ENCODE results near the gene ROMO1. TPM values are rescaled to one million over a fixed set of nuclear protein-coding genes. Genes with fewer than 3 reads are reported as not detected.
"Not testable (repeated sequence)": the region's sequence is repeated elsewhere in the genome, so short reads cannot be mapped to it uniquely, and the experiment has no call there.

Gene ROMO1
- total RNA-seq, 2 donors from 2014 or later = 249 to 320 TPM

DNA sequence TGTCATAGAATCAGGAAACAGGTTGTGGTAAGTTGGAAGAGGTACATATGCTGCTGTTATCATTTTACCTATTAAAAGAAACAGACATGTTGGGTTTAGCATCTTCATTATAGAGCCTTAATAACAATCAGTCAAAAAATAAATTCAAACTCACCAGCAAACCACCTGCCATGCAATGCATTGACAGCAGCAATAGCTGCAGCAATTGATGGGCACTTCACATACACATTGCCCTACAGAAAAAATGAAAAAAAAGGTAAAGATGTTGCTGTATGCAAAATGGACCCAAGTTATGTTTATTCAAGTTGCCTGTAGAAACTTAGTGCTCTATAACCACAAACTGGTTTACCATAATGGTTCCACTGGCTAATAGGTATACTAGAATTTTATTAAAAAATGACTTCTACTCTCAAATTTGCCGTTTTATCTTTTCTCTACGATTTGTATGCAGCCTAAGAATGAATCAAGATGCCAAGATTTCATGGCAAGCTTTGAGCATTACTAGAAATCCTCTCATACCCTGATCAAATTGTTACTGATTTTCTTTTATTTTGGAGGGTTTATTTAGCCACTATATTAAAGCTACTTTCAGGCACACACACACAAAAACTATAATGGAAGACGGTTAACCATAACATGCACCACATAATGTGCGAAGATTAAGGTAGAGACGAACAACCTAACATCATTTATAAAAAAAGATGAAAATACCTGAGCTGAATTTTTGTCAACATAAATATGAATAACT, 5.5 kb downstream of the ROMO1 start:
- Histone ChIP-seq H3K36me3 (peaks cover 4 to 16% of the 10 kb centered on the region in 2 donors), H3K9me3 (no peaks in the 10 kb centered on the region)
- no peak for DNase-seq (ENCODE audit: low spot score)

DNA sequence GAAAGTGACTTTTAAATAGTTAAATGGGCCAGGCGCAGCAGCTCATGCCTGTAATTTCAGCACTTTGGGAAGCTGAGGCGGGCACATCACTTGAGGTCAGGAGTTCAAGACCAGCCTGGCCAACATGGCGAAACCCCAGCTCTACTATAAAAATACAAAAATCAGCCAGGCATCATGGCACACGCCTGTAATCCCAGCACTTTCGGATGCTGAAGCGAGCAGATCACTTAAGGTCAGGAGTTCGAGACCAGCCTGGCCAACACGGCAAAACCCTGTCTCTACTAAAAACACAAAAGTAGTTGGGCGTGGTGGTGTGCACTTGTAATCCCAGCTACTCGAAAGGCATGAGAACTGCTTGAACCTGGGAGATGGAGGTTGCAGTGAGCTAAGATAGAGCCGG, 6.7 kb downstream of the ROMO1 start:
- intact Hi-C loops (cut with DNase I); H3K4me1 ChIP-seq (replicated peaks); H3K27me3 ChIP-seq (replicated peaks; ENCODE audit: insufficient read depth); H3K4me3 ChIP-seq; H3K27ac ChIP-seq; DNase-seq (ENCODE audit: low spot score); H3K9me3 ChIP-seq: not testable (repeated sequence)
- 89% methylated on average over 11 of the region's 11 CpGs for WGBS
- peaks cover 4 to 20% of the 10 kb centered on the region in 2 donors for H3K36me3 ChIP-seq

More for the DNA sequence above, 5.5 kb downstream of the ROMO1 start:
- intact Hi-C loops (cut with DNase I) = no loop called here
- H3K4me3 ChIP-seq = no peak overlapping the region
- no peaks in the 10 kb centered on the region for H3K4me1 ChIP-seq (replicated peaks)
- WGBS = 87% methylated on average over 5 of the region's 5 CpGs
- no peaks in the 10 kb centered on the region for H3K27me3 ChIP-seq (replicated peaks; ENCODE audit: insufficient read depth)
- H3K27ac ChIP-seq = no peak overlapping the region
- TF ChIP-seq, protein P1, sequence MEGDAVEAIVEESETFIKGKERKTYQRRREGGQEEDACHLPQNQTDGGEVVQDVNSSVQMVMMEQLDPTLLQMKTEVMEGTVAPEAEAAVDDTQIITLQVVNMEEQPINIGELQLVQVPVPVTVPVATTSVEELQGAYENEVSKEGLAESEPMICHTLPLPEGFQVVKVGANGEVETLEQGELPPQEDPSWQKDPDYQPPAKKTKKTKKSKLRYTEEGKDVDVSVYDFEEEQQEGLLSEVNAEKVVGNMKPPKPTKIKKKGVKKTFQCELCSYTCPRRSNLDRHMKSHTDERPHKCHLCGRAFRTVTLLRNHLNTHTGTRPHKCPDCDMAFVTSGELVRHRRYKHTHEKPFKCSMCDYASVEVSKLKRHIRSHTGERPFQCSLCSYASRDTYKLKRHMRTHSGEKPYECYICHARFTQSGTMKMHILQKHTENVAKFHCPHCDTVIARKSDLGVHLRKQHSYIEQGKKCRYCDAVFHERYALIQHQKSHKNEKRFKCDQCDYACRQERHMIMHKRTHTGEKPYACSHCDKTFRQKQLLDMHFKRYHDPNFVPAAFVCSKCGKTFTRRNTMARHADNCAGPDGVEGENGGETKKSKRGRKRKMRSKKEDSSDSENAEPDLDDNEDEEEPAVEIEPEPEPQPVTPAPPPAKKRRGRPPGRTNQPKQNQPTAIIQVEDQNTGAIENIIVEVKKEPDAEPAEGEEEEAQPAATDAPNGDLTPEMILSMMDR (IDR thresholded peaks at IDR 0.05) = no peak
- no peak for TF ChIP-seq POLR2A (IDR thresholded peaks at IDR 0.05)
- TF ChIP-seq POLR2AphosphoS5 (IDR thresholded peaks at IDR 0.05) = no peak

DNA sequence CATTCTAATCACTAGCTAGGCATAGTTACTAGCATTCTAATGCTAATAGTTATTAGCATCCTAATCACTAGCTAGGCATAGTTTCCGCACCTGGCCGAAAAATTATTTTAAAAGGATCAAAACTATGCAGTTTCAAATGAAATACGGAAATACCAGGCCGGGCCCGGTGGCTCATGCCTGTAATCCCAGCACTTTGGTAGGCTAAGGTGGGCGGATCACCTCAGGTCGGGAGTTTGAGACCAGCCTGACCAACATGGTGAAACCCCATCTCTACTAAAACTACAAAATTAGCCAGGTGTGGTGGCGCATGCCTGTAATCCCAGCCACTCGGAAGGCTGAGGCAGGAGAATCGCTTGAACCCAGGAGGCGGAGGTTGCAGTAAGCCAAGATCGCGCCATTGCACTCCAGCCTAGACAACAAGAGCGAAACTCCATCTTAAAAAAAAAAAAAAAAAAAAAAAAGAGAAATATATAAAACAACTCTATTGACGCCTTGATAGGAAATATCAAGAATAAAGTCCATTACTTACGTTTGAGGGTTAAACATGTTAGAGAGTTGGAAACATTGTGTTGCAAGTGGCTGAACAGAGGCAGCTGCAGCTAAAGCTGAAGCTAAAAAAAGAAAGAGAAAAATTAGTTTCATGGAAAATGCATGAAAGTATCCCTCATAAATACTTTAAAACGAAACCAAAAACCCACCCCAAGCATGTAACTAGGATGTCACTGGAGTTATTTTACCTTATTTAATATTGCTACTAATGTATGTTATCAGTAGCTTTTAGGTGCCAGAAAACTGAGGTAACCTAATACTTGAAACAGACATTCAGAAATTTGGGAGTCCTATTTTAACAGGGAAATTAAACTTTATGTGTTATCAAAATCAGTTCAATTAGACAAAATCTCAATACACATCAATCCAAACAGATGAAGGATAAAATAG, 7.7 kb downstream of the ROMO1 start:
- WGBS = 91% methylated on average over 17 of the region's 17 CpGs
- peaks cover 5 to 20% of the 10 kb centered on the region in 2 donors for H3K36me3 ChIP-seq
- H3K27ac ChIP-seq; H3K27me3 ChIP-seq (replicated peaks; ENCODE audit: insufficient read depth); H3K4me1 ChIP-seq (replicated peaks); H3K4me3 ChIP-seq; DNase-seq (ENCODE audit: low spot score); H3K9me3 ChIP-seq; intact Hi-C loops (cut with DNase I): not testable (repeated sequence)

DNA sequence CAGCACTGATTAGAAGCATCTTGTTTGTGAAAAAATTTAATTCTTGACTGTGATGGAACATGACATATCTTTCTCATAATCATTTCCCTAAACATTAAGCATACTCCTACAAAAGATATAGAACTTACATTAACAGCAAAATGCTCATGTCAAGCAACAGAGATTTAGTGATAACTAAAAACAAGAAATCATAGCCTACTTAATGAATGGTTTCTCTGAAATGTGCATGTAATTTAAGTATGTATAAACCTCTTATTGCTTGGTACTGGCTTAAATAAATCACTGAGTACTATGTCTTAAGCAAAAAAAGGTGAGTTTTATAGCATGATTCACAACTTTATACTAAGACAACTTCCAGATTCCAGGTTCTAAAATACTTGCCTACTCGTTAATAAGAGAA, 9.3 kb downstream of the ROMO1 start:
- intact Hi-C loops (cut with DNase I) = no loop called here
- no peaks in the 10 kb centered on the region for H3K4me1 ChIP-seq (replicated peaks)
- 38% methylated on average over 1 of the region's 1 CpG for WGBS

GRCh38 chr20:35709259-35709658, 10.1 kb downstream of the ROMO1 start:
- TF ChIP-seq POLR2A (IDR thresholded peaks at IDR 0.05) (no peak), POLR2AphosphoS5 (IDR thresholded peaks at IDR 0.05) (no peak)
- TF ChIP-seq, protein P1 (IDR thresholded peaks at IDR 0.05) = no peak
- intact Hi-C loops (cut with DNase I) = no loop called here
- H3K27me3 ChIP-seq (replicated peaks; ENCODE audit: insufficient read depth) = no peaks in the 10 kb centered on the region
- H3K27ac ChIP-seq = no peak overlapping the region
- 88% methylated on average over 1 of the region's 1 CpG for WGBS
- peaks cover 6 to 26% of the 10 kb centered on the region in 2 donors for H3K36me3 ChIP-seq
- no peak for DNase-seq (ENCODE audit: low spot score)
- H3K4me3 ChIP-seq = no peak overlapping the region
- H3K9me3 ChIP-seq = no peaks in the 10 kb centered on the region
- H3K4me1 ChIP-seq (replicated peaks) = no peaks in the 10 kb centered on the region

More for the DNA sequence above, 9.3 kb downstream of the ROMO1 start:
- no peak for TF ChIP-seq POLR2AphosphoS5 (IDR thresholded peaks at IDR 0.05)
- TF ChIP-seq POLR2A (IDR thresholded peaks at IDR 0.05) = no peak
- TF ChIP-seq, protein P1 (IDR thresholded peaks at IDR 0.05) = no peak
- H3K27ac ChIP-seq = no peak overlapping the region
- no peak for DNase-seq (ENCODE audit: low spot score)
- no peaks in the 10 kb centered on the region for H3K27me3 ChIP-seq (replicated peaks; ENCODE audit: insufficient read depth)
- peaks cover 10 to 26% of the 10 kb centered on the region in 2 donors for H3K36me3 ChIP-seq
- H3K4me3 ChIP-seq = no peak overlapping the region
- no peaks in the 10 kb centered on the region for H3K9me3 ChIP-seq

All from prostate gland (tissue), 2 donors.